H1 (cell line): ENCODE data around the gene IRF2BP1. TPM values are rescaled to one million over a fixed set of nuclear protein-coding genes. Genes with fewer than 3 reads are reported as not detected.

Source experiments
- CHD2 ChIP-seq: IDR thresholded peaks from 2 replicates; pipeline ENCODE4 v1.6.1; 2012; ENCODE audit warnings: low read length, improper control_type of control experiment
- CTCF ChIP-seq, 3 experiments: IDR thresholded peaks; 1 replicate in 2 of 3; 2 replicates in 1 of 3; pipeline versions ENCODE4 v1.5.1 to v1.6.1; 2011; ENCODE audit warnings: low read length in 3 of 3, mild to moderate bottlenecking in 3 of 3, inconsistent platforms in 2 of 3, low read depth in 1 of 3, moderate library complexity in 1 of 3; ENCODE audit not compliant: insufficient read depth in 1 of 3; ENCODE audit errors: control extremely low read depth in 1 of 3
- JUN ChIP-seq: IDR thresholded peaks from 2 replicates; pipeline ENCODE4 v1.6.1; 2011; ENCODE audit warnings: low read depth, mild to moderate bottlenecking, improper control_type of control experiment, low read length
- SIX5 ChIP-seq: IDR thresholded peaks from 2 replicates; pipeline ENCODE4 v1.6.1; 2011; ENCODE audit warnings: mild to moderate bottlenecking, low read depth, low read length
- polyA plus RNA-seq, 7 experiments: library from polyadenylated mRNA; depleted of rRNA in 3 of 7; stranded (reverse) in 5 of 7; unstranded in 2 of 7; fragments of >200 nt in 5 of 7; fragments of 200-250 nt in 2 of 7; gene quantifications; 1 replicate in 5 of 7; 2 replicates in 1 of 7; 4 replicates in 1 of 7; pipeline versions ENCODE4 v1.2.1 to v1.2.3, GENCODE V29; 2011 to 2013; ENCODE audit warnings: missing spikeins in 2 of 7, mixed read lengths in 2 of 7
- total RNA-seq: library from RNA; stranded (reverse); fragmentation: NEBNext Ultra II Directional; extraction: Animal tissue kit (Norgen Biotek cat#: 25700); gene quantifications from 2 replicates; pipeline ENCODE4 v1.2.1, GENCODE V29; 2021
- TF ChIP-seq, protein P1 (sequence below): IDR thresholded peaks from 2 replicates; pipeline ENCODE4 v1.6.1; 2011; ENCODE audit warnings: low read depth, mild to moderate bottlenecking, low read length; ENCODE audit not compliant: insufficient read depth

The IRF2BP1 gene
- total and polyA plus RNA-seq, 2 of the 8 experiments (the other 6 are each of a cell fraction or from before 2014, with no cell fraction given), result 12.1 to 24.4 TPM

DNA sequence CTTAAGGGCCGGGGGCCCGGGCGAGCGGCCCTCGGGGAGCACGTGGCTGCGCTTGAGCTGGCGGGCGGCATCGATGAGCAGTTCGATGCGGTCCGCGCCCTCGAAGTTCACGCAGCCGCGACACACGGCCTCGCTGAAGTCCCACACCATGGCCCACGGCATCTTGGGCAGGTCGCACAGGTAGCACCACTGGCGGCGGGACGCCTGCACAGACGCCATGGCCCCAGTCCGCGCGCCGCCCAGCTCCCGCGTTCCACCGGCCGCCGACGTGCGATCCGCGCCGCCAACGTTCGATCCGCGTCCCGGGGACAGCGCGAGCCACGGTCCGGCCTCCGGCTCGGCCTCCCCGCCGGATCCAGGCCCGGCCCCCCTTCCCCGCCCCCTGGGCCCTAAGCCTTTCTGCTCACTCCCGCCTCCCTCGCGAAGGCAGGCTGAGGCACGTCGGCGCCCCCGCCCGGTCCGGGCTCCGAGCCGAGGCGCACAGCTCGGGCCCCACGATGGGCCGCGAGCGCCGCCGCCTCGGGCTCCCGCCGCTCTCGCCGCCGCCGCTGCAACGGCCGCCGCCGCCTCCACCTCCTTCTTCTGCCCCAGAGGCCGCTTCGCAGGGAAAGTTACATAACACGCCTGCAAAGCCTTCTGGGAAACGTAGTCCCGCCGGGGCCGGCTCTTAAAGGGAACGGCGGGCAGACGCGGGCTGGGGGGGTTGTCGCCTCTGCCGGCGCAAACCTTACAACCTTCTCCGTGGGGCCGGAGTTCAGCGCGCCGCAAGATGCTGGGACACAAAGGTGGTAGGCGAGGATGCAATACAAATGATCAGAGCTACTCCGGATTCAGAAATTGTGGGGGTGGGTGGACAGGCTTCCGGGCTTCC, at the start of gene IRF2BP1 (continued):
- TF ChIP-seq CTCF (IDR thresholded peaks at IDR 0.05; ENCODE audit: control extremely low read depth in 1 of 3, insufficient read depth in 1 of 3, low read depth in 1 of 3, low read length in 3 of 3) (no peak), JUN (no peak), CHD2 (no peak), SIX5 (peak; percentile 61)
- TF ChIP-seq, protein P1, sequence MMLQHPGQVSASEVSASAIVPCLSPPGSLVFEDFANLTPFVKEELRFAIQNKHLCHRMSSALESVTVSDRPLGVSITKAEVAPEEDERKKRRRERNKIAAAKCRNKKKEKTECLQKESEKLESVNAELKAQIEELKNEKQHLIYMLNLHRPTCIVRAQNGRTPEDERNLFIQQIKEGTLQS, result no peak
